ENCODE measurements around the gene BTBD2. TPM values are rescaled to one million over a fixed set of nuclear protein-coding genes. Genes with fewer than 3 reads are reported as not detected.
A peak's percentile ranks its signal among the peaks of the same experiment; 100 is the strongest.

BTBD2 gene
- total and polyA plus RNA-seq, 2 of the 13 experiments (the other 11 are each of a cell fraction or from before 2014, with no cell fraction given), result 28.1 to 45.3 TPM

- TF ChIP-seq AKNA (CRISPR knock-in tag; IDR thresholded peaks at IDR 0.05; ENCODE audit: borderline replicate concordance) (no peak), PHF5A (CRISPR knock-in tag; IDR thresholded peaks at IDR 0.05; ENCODE audit: low read depth, unreplicated experiment) (no peak), LRRFIP1 (CRISPR knock-in tag; conservative IDR thresholded peaks at IDR 0.05) (no peak), FOXA1 (IDR thresholded peaks at IDR 0.05) (no peak), FOXA1 (CRISPR knock-in tag; IDR thresholded peaks at IDR 0.05) (no peak), SPEN (CRISPR knock-in tag; IDR thresholded peaks at IDR 0.05; ENCODE audit: low read depth) (peak; percentile 83), ZNF570 (CRISPR knock-in tag; IDR thresholded peaks at IDR 0.05; ENCODE audit: borderline replicate concordance) (no peak), PHF21A (CRISPR knock-in tag; IDR thresholded peaks at IDR 0.05) (0 out of 2 replicates have a peak, but pooled peaks have one; percentile 40), ZNF142 (CRISPR knock-in tag; IDR thresholded peaks at IDR 0.05) (no peak), SKI (IDR thresholded peaks at IDR 0.05; ENCODE audit: partially characterized antibody) (no peak), ZNF652 (CRISPR knock-in tag; IDR thresholded peaks at IDR 0.05; ENCODE audit: borderline replicate concordance, low read depth) (no peak)
Measured at GRCh38 chr19:1942078-1942933, 73.2 kb downstream of the BTBD2 start (continued).

Measured in HepG2 (cell line).